NB4 (cell line): ENCODE data around the gene PTGER1.

Source experiments
- DNase-seq: peaks from one replicate; pipeline ENCODE4 v3.0.0; 2010; ENCODE audit warnings: low read depth
- H3K4me3 ChIP-seq: one replicate; pipeline ENCODE4 v1.5.1; 2011; ENCODE audit warnings: mild to moderate bottlenecking, low read depth, low read length, moderate library complexity
- MYC ChIP-seq: IDR thresholded peaks from 2 replicates; pipeline ENCODE4 v1.6.1; 2011; ENCODE audit warnings: low read depth, low read length
- POLR2A ChIP-seq: IDR thresholded peaks from 2 replicates; pipeline ENCODE4 v1.6.1; 2011; ENCODE audit warnings: mild to moderate bottlenecking; ENCODE audit not compliant: insufficient read length; ENCODE audit errors: extremely low read depth
- TF ChIP-seq, protein P1 (sequence below): IDR thresholded peaks from one replicate; pipeline ENCODE4 v1.5.1; 2012; ENCODE audit warnings: low read depth, low read length
- TF ChIP-seq, protein P2 (sequence below): IDR thresholded peaks from 2 replicates; pipeline ENCODE4 v1.6.1; 2011; ENCODE audit warnings: low read depth, low read length

PTGER1 gene

DNA sequence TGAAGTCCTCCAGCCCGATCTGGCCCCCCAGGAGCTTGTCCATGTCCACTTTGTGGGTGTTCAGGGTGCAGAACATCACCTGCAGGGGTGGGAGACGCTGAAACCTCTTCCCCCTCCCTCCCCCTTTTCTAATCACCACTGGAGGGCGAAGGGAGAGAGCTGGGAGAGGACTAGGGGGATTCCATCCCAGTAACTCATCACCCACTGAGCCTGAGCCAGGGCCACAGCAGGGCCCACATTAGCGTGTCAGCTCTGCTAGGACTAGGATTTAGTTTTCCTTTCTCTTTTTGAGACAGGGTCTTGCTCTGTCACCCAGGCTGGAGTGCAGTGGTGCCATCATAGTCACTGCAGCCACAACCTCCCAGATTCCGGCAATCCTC is 5.5 kb upstream of the PTGER1 start:
- no peak for DNase-seq
- no peak overlapping the region for H3K4me3 ChIP-seq
- TF ChIP-seq POLR2A: no peak
- TF ChIP-seq, protein P1, sequence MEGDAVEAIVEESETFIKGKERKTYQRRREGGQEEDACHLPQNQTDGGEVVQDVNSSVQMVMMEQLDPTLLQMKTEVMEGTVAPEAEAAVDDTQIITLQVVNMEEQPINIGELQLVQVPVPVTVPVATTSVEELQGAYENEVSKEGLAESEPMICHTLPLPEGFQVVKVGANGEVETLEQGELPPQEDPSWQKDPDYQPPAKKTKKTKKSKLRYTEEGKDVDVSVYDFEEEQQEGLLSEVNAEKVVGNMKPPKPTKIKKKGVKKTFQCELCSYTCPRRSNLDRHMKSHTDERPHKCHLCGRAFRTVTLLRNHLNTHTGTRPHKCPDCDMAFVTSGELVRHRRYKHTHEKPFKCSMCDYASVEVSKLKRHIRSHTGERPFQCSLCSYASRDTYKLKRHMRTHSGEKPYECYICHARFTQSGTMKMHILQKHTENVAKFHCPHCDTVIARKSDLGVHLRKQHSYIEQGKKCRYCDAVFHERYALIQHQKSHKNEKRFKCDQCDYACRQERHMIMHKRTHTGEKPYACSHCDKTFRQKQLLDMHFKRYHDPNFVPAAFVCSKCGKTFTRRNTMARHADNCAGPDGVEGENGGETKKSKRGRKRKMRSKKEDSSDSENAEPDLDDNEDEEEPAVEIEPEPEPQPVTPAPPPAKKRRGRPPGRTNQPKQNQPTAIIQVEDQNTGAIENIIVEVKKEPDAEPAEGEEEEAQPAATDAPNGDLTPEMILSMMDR: no peak
- TF ChIP-seq, protein P2, sequence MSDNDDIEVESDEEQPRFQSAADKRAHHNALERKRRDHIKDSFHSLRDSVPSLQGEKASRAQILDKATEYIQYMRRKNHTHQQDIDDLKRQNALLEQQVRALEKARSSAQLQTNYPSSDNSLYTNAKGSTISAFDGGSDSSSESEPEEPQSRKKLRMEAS: no peak
- TF ChIP-seq MYC: no peak

DNA sequence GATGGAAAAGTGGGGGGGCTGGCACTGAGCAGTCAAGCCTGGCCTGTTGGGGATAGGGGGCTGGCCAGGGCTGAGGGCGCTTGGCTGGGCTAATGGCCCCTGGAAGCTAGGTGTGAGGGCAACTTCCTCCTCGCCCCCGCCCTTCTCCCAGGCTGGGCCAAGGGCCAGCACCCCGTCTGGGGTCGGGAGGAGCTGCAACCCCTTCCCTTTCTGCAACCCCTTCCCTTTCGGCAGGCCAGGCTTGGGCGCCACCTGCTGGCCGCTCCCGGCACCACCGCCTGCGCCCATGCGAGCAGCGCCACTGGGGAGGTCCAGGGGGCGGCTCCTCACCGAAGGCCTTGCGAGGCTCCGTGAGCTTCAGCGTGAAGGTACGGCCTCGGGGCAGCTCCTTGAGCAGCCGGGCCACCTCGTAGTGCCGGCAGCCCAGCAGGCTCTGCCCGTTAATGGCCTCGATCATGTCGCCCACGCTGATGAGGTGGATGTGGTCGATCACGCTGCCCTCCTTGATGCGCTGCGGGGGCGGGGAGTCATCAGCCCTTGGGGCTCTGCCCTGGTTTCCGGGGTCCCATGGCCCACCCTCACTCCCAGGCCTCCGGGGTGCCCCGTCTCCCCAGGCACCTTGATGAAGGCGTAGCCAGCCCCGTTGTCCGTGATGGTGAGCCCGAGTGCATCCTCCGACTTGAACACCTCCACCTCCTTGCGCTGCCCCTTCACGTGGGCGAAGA is 5.0 kb upstream of the PTGER1 start:
- H3K4me3 ChIP-seq: no peak overlapping the region
- TF ChIP-seq, protein P2: no peak; the same call in 1 of the 2 replicates
- peak; percentile 4; the same call in 1 of the 2 replicates for TF ChIP-seq MYC
- TF ChIP-seq, protein P1: peak; percentile 87
- peak; percentile 83 for DNase-seq

DNA sequence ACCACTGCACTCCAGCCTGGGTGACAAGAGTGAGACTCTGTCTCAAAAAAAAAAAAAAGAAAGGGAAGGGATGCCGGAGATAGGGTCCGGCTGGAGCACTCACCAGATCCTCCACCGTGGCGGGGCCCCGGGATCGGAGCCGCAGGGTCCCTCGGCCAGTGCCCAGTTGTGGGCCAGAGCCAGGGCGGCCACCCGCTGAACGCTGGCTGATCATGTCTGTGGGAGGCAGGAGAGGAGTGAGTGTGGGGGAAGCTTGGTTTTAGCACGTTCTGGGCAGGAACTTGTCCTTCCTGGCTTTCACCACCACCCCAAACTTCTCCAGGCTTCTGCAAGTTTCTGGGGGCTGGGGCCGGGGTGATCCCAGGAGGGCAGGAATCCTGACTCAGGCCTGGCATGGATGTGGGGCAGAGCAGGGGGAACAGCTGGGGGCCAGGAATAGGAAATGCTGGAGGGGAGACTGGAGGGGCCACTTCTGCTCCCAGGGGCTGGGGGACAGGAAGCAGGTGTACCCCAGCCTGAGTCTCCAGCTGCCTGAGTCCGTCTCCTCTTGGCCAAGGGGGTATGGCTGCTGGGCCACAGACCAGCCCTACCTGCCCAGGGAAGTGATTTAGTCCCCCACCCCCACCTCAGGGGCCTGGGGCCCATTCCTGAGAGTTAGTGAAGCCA is 4.3 kb upstream of the PTGER1 start:
- no peak for TF ChIP-seq MYC
- TF ChIP-seq, protein P2: no peak
- TF ChIP-seq, protein P1: no peak
- TF ChIP-seq POLR2A: no peak
- H3K4me3 ChIP-seq: no peak overlapping the region
- no peak for DNase-seq

DNA sequence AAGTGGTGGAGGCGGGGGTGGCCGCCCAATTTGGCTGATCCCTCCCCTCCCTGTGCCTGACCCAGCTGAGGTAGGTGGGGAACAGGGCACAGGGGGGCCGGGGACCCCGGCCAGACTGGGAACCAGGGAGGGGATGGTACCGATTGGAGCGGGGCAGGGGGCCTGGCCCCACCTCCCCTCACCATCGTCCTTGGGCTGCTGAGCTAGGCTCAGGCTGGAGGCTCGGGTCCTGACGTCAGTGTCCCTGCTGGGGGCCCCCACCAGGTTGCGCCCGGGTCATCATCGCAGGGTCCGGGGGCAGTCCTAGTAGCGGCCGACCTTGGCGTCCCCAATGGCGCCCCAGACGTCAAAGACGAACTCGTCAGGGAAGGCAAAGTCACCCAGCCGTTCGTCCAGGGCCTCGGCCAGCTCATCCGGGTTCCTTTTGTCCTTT is 3.0 kb upstream of the PTGER1 start:
- H3K4me3 ChIP-seq: no peak overlapping the region
- TF ChIP-seq, protein P1: no peak
- no peak for TF ChIP-seq POLR2A
- TF ChIP-seq, protein P2: no peak
- no peak for TF ChIP-seq MYC
- no peak for DNase-seq

DNA sequence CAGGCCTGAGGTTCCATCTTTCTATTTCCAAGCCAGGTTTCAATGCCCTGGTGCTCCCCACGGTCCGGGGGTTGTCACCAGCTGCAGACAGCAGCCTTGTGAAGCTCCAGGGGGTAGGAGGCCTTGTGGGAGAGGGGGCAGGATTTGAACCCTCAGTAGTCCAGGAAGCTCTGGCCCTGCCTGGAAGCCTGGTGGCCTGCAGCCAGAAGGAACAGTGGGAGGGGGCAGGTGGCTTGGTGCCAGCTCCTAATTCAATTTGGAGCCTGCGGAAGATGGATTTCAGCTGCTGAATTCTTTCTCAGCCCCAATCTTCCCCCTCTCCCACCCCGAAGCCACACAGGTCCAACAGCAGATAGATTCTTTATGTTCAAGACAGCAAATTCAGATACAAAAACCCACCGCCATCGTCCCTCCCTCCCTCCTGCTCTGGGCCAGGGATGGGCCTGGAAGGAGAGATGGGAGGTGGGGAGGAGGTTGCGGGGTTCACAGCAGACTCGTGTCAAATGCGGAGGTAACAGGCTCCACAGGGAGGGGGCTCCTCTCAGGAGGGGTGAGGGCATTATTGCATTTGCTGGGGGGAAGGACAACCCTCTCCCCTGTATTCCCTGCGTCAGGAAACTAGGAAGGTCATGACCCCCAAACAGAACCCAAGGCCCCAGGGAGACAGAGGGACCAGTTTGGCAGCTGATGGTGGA is 2.4 kb upstream of the PTGER1 start:
- DNase-seq: no peak
- no peak overlapping the region for H3K4me3 ChIP-seq
- TF ChIP-seq, protein P2: no peak
- TF ChIP-seq POLR2A (no peak), MYC (no peak)
- TF ChIP-seq, protein P1: no peak
